Esophagus muscularis mucosa (tissue), 4 donors: Measurements from ENCODE around the gene TNFSF8. TPM values are rescaled to one million over a fixed set of nuclear protein-coding genes. Genes with fewer than 3 reads are reported as not detected.

Experiments
- DNase-seq: peaks from one replicate; pipeline ENCODE4 v3.0.0-alpha.2; 2017; ENCODE audit errors: extremely low spot score
- H3K27ac ChIP-seq, 4 donors: fragments of 200-600 bp; sonication (generic); replicated peaks in 1 of 4; 1 replicate in 3 of 4; 2 replicates in 1 of 4; pipeline ENCODE4 v1.5.1; 2016 to 2019; ENCODE audit warnings: mild to moderate bottlenecking in 1 of 4
- H3K27me3 ChIP-seq, 4 donors: fragments of 200-600 bp; sonication (generic); one replicate each; pipeline versions ENCODE4 v1.5.1 to v1.6.0; 2016 to 2019
- H3K36me3 ChIP-seq, 4 donors: fragments of 200-600 bp; sonication (generic); one replicate each; pipeline ENCODE4 v1.5.1; 2016 to 2019
- H3K4me1 ChIP-seq, 4 donors: fragments of 200-600 bp; sonication (generic); one replicate each; pipeline ENCODE4 v1.5.1; 2016 to 2019
- H3K4me3 ChIP-seq, 4 donors: fragments of 200-600 bp; sonication (generic); 1 replicate in 2 of 4; 2 replicates in 2 of 4; pipeline ENCODE4 v1.5.1; 2016 to 2019; ENCODE audit warnings: mild to moderate bottlenecking in 4 of 4, moderate library complexity in 1 of 4
- H3K9me3 ChIP-seq, 4 donors: fragments of 200-600 bp; sonication (generic); 1 replicate in 3 of 4; 2 replicates in 1 of 4; pipeline ENCODE4 v1.5.1; 2016 to 2019
- CTCF ChIP-seq, 3 experiments: fragments of 200-600 bp in 2 of 3; fragments of 450-650 bp in 1 of 3; sonication (generic) in 2 of 3; IDR thresholded peaks; one replicate each; pipeline ENCODE4 v1.5.1; 2017 to 2019; ENCODE audit warnings: antibody characterized with exemption in 3 of 3, mild to moderate bottlenecking in 2 of 3, moderate library complexity in 1 of 3
- EP300 ChIP-seq: sonication (generic); formaldehyde crosslinking; IDR thresholded peaks from one replicate; pipeline ENCODE4 v1.6.1; 2017; ENCODE audit warnings: antibody characterized with exemption
- POLR2A ChIP-seq: fragments of 450-650 bp; IDR thresholded peaks from one replicate; pipeline ENCODE4 v1.6.1; 2017; ENCODE audit warnings: antibody characterized with exemption, moderate library complexity, mild to moderate bottlenecking, low read depth
- POLR2AphosphoS5 ChIP-seq, 2 donors: sonication (generic); formaldehyde crosslinking; IDR thresholded peaks; one replicate each; pipeline ENCODE4 v1.6.1; 2017; ENCODE audit warnings: antibody characterized with exemption in 2 of 2
- WGBS: methylation state at CpG from one replicate; pipeline ENCODE4 v1.1.5; 2018; 5-methylcytosine and 5-hydroxymethylcytosine counted together
- intact Hi-C: fragments of 100-400 bp; cut with DNase I; formaldehyde crosslinking; loops from one replicate; pipeline ENCODE4 v1.15.1; 2023
- total RNA-seq, 4 donors: library from RNA; depleted of rRNA; stranded (reverse); fragments of >200 nt; gene quantifications; one replicate each; pipeline versions ENCODE4 v1.1.0 to v1.2.1, GENCODE V29; 2016

TNFSF8 gene
- total RNA-seq, 4 donors from 2014 or later, result 0.46 to 4.0 (median 1.4) TPM

DNA sequence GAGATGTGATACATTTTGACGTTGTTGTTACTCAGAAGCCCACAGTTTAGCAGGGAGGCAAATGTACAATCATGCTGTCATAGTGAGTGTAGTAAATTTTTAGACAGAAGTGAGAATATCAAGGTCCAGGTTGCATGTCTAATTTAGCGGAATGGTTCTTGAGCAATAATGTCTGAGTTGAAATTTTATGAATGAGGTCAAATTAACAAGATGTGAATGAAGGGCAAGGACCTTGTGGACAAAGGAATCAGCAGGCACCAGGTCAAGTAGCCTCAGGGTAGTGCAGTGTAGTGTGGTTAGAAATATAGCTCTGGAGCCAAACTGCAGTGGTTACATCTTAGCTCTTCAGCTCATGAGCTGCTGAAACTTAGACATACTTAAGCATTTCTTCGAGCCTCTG lies 36.2 kb downstream of the TNFSF8 start:
- H3K9me3 ChIP-seq, result no peaks in the 10 kb centered on the region
- intact Hi-C loops, result no loop called here
- TF ChIP-seq EP300 (no peak), POLR2A (no peak), POLR2AphosphoS5 (IDR thresholded peaks at IDR 0.05) (no peak), CTCF (IDR thresholded peaks at IDR 0.05) (no peak)
- peak overlapping the region in 3 of 4 donors; percentile 32 to 45 (median 40) for H3K27ac ChIP-seq
- peak; percentile 55 for DNase-seq
- no peaks in the 10 kb centered on the region for H3K36me3 ChIP-seq
- H3K27me3 ChIP-seq, result no peaks in the 10 kb centered on the region
- no peak overlapping the region for H3K4me3 ChIP-seq
- 50% methylated on average over 3 of the region's 3 CpGs for WGBS
- peaks cover 0 to 19% (median 18%) of the 10 kb centered on the region in 4 donors for H3K4me1 ChIP-seq

DNA sequence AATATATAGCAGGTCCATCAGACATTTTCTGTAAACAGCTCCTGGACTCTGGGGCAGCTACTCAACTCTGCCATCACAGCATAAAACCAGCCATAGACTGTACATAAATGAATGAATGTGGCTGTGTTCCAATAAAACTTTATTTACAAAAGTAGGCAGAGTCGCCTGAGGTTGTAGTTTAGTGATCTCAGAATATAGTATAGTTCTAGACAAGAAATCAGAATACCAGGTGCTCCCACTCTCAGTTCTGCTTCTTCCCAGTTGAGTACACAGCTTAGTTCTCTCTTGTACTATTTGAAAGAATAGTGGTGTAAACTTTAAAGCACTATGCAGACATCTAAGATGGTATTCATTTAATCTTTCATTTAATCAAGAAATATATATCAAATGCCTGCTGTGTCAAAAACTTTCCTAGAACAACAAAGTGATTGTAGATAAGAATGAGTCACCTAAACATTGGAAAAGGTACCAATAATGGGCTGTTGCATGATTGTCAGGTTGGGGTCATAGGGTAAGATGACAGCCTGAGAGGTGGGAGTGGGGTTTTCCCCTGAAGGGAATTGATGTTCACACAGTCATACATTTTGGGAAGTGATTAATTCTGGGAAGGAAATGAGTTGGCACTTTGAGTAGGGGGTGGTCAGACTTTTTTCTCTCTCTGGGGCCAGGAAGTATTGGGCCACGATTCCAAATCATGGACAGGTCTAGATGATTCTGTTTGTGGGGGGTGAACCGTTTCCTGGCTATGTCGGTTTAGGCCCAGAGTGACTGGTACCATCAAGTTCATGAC lies 37.0 kb downstream of the TNFSF8 start:
- Histone ChIP-seq H3K4me1 (peaks cover 0 to 18% (median 17%) of the 10 kb centered on the region in 4 donors), H3K27me3 (no peaks in the 10 kb centered on the region), H3K36me3 (no peaks in the 10 kb centered on the region), H3K27ac (no peak overlapping the region), H3K9me3 (no peaks in the 10 kb centered on the region), H3K4me3 (no peak overlapping the region)
- intact Hi-C loops, result no loop called here
- WGBS, result 80% methylated on average over 4 of the region's 4 CpGs
- peak; percentile 50 for DNase-seq
- TF ChIP-seq EP300, result no peak
- no peak for TF ChIP-seq POLR2A

GRCh38 chr9:114889802-114890224 lies 40.6 kb downstream of the TNFSF8 start:
- Histone ChIP-seq H3K27ac (no peak overlapping the region), H3K27me3 (no peaks in the 10 kb centered on the region), H3K9me3 (peaks cover 0 to 3% (median 0%) of the 10 kb centered on the region in 4 donors), H3K36me3 (no peaks in the 10 kb centered on the region), H3K4me1 (peaks cover 0 to 12% (median 7%) of the 10 kb centered on the region in 4 donors), H3K4me3 (no peak overlapping the region)
- TF ChIP-seq EP300, result no peak
- TF ChIP-seq CTCF (IDR thresholded peaks at IDR 0.05), result no peak
- TF ChIP-seq POLR2AphosphoS5 (IDR thresholded peaks at IDR 0.05), result no peak
- TF ChIP-seq POLR2A, result no peak
- intact Hi-C loops, result no loop called here
- 77% methylated on average over 3 of the region's 3 CpGs for WGBS
- peak; percentile 84 for DNase-seq

DNA sequence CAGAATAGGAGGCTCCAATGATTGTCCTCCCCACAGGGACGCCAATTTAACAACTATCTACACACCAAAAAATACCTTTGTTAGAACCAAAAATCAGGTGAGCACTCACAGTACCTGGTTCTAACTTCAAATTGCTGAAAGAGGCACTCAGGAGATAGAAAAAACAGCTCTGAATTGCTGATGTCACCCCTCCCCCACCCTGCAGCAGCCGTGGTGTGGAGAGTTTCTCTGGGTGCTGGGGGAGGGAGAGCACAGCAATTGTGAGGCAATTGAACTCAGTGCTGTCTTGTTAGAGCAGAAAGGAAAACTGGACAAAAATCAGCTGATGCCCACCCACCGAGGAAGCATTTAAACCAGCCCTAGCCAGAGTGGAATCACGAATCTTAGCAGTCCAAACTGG lies 41.8 kb downstream of the TNFSF8 start:
- H3K36me3 ChIP-seq, result no peaks in the 10 kb centered on the region
- peaks cover 0 to 3% (median 0%) of the 10 kb centered on the region in 4 donors for H3K9me3 ChIP-seq
- H3K4me3 ChIP-seq, result no peak overlapping the region
- H3K4me1 ChIP-seq, result peaks cover 0 to under 1% (median 0%) of the 10 kb centered on the region in 4 donors
- intact Hi-C loops, result no loop called here
- WGBS, result 59% methylated on average over 4 of the region's 4 CpGs
- peak; percentile 74 for DNase-seq
- H3K27me3 ChIP-seq, result no peaks in the 10 kb centered on the region
- TF ChIP-seq POLR2A (no peak), EP300 (no peak), POLR2AphosphoS5 (IDR thresholded peaks at IDR 0.05) (no peak), CTCF (IDR thresholded peaks at IDR 0.05) (no peak)
- no peak overlapping the region for H3K27ac ChIP-seq

DNA sequence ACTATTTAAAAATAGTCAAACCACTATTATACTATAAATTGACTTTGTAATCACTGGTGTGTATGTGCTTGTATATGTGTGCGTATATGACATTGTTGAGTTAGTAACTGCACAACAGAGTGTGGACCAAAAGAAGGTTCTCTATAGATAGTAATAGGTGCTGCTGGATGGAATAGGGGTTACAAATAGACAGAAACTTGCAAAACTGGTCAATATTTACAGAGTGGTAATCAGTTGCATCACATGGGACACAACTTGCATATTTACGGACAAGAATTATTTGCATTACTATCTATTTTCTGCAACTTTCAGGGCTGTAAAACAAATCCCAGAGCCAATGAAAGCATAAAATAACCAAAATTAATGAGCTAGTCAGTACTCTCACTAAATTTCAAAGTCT lies 42.4 kb downstream of the TNFSF8 start:
- no peak for TF ChIP-seq EP300
- no peak for TF ChIP-seq CTCF (IDR thresholded peaks at IDR 0.05)
- no peak overlapping the region for H3K4me3 ChIP-seq
- 99% methylated on average over 2 of the region's 2 CpGs for WGBS
- intact Hi-C loops, result no loop called here
- peaks cover 0 to 3% (median 0%) of the 10 kb centered on the region in 4 donors for H3K9me3 ChIP-seq
- no peaks in the 10 kb centered on the region for H3K4me1 ChIP-seq
- no peak overlapping the region for H3K27ac ChIP-seq
- H3K36me3 ChIP-seq, result no peaks in the 10 kb centered on the region
- no peak for DNase-seq
- no peaks in the 10 kb centered on the region for H3K27me3 ChIP-seq
